Stomach (tissue), 4 donors: ENCODE results near the gene FTH1.

Source experiments
- CTCF ChIP-seq, 7 experiments: fragments of 450-650 bp in 4 of 7; fragments of 200-600 bp in 3 of 7; sonication (generic) in 3 of 7; IDR thresholded peaks; one replicate each; pipeline ENCODE4 v1.5.1; 2016 to 2019; ENCODE audit warnings: antibody characterized with exemption in 7 of 7, control low read depth in 2 of 7, mild to moderate bottlenecking in 1 of 7
- EP300 ChIP-seq: sonication (generic); formaldehyde crosslinking; IDR thresholded peaks from one replicate; pipeline ENCODE4 v1.6.1; 2017; ENCODE audit warnings: antibody characterized with exemption

- TF ChIP-seq CTCF (IDR thresholded peaks at IDR 0.05) (no peak), EP300 (no peak)
Measured at GRCh38 chr11:61975638-61976419, 8.4 kb upstream of the FTH1 start.
